B cell (primary cell): Measurements from ENCODE around the gene ACAP1. TPM values are rescaled to one million over a fixed set of nuclear protein-coding genes. Genes with fewer than 3 reads are reported as not detected.

Experiments used
- ATAC-seq: fragments of 200-7000 bp; cut with Tn5 transposase; one replicate; pipeline ENCODE4 v1.10.0; 2021; ENCODE audit warnings: low read depth, mild to moderate bottlenecking, moderate number of reproducible peaks, moderate library complexity
- CTCF ChIA-PET: fragments of 350-600 bp; sonication (Branson Sonifier 250); formaldehyde crosslinking; loops from one replicate; lab custom pipeline; 2021; ENCODE audit warnings: antibody characterized with exemption, inconsistent platforms; lab: Charles Lee
- POLR2A ChIA-PET: fragments of 350-600 bp; sonication (Branson Sonifier 250); formaldehyde crosslinking; loops from one replicate; lab custom pipeline; 2021; ENCODE audit warnings: antibody characterized with exemption; lab: Charles Lee
- DNase-seq: peaks from one replicate; pipeline ENCODE4 v3.0.0; 2013
- H2AFZ ChIP-seq: 2 replicates; pipeline ENCODE4 v1.6.1; 2012; ENCODE audit warnings: mild to moderate bottlenecking, low read depth, low read length; ENCODE audit not compliant: insufficient read depth, poor library complexity, severe bottlenecking
- H3K27ac ChIP-seq, 2 donors: 1 replicate in 1 of 2; 2 replicates in 1 of 2; pipeline ENCODE4 v1.5.1; 2012 to 2013; ENCODE audit warnings: low read length in 2 of 2, mild to moderate bottlenecking in 2 of 2, moderate library complexity in 1 of 2
- H3K27me3 ChIP-seq, 4 experiments: fragments of 200-600 bp in 1 of 4; sonication (generic) in 1 of 4; replicated peaks in 1 of 4; 1 replicate in 2 of 4; 2 replicates in 2 of 4; pipeline versions ENCODE4 v1.6.1 to v1.7.0; 2013 to 2016; ENCODE audit warnings: low read length in 3 of 4, mild to moderate bottlenecking in 2 of 4, mixed read lengths in 1 of 4, moderate library complexity in 1 of 4; ENCODE audit not compliant: insufficient read depth in 4 of 4, control insufficient read depth in 3 of 4; ENCODE audit errors: control extremely low read depth in 1 of 4
- H3K36me3 ChIP-seq, 2 experiments: replicated peaks in 1 of 2; 1 replicate in 1 of 2; 2 replicates in 1 of 2; pipeline versions ENCODE4 v1.6.1 to v1.7.1; 2013; ENCODE audit warnings: low read length in 1 of 2; ENCODE audit not compliant: insufficient read depth in 2 of 2, control insufficient read depth in 1 of 2; ENCODE audit errors: control extremely low read depth in 1 of 2, extremely low read depth in 1 of 2
- H3K4me1 ChIP-seq, 2 donors: fragments of 200-600 bp in 1 of 2; sonication (generic) in 1 of 2; 1 replicate in 1 of 2; 2 replicates in 1 of 2; pipeline versions ENCODE4 v1.5.1 to v1.6.1; 2013 to 2017; ENCODE audit warnings: low read length in 2 of 2; ENCODE audit not compliant: control insufficient read depth in 2 of 2, insufficient read depth in 2 of 2
- H3K4me2 ChIP-seq: replicated peaks from 2 replicates; pipeline ENCODE3; 2012; ENCODE audit warnings: mild to moderate bottlenecking, low read depth, low read length; ENCODE audit not compliant: poor library complexity, severe bottlenecking
- H3K4me3 ChIP-seq, 5 experiments: fragments of 200-600 bp in 1 of 5; sonication (generic) in 1 of 5; 1 replicate in 3 of 5; 2 replicates in 2 of 5; pipeline versions ENCODE4 v1.5.1 to v1.7.0; 2011 to 2016; ENCODE audit warnings: low read length in 4 of 5, mild to moderate bottlenecking in 4 of 5, low read depth in 2 of 5, control low read depth in 1 of 5, moderate library complexity in 1 of 5; ENCODE audit not compliant: insufficient read depth in 1 of 5; ENCODE audit errors: control extremely low read depth in 1 of 5, extremely low read depth in 1 of 5
- H3K79me2 ChIP-seq: fragments of 200-600 bp; sonication (generic); one replicate; pipeline ENCODE4 v1.6.0; 2016; ENCODE audit warnings: low read length; ENCODE audit not compliant: control insufficient read depth, insufficient read depth
- H3K9ac ChIP-seq: fragments of 200-600 bp; sonication (generic); 2 replicates; pipeline ENCODE4 v1.6.1; 2017; ENCODE audit warnings: mild to moderate bottlenecking, low read length, moderate library complexity
- H3K9me3 ChIP-seq, 3 donors: one replicate each; pipeline versions ENCODE4 v1.6.1 to v1.7.1; 2013; ENCODE audit warnings: low read length in 2 of 3; ENCODE audit not compliant: control insufficient read depth in 2 of 3, insufficient read depth in 1 of 3; ENCODE audit errors: control extremely low read depth in 1 of 3
- H4K20me1 ChIP-seq: 2 replicates; pipeline ENCODE4 v1.6.0; 2012; ENCODE audit warnings: mild to moderate bottlenecking, low read length; ENCODE audit not compliant: insufficient read depth, control insufficient read depth, poor library complexity, severe bottlenecking
- H3K27ac Mint-ChIP-seq: one replicate; pipeline ENCODE4 v1.8.0; 2021; ENCODE audit warnings: mixed read lengths
- H3K27me3 Mint-ChIP-seq: one replicate; pipeline ENCODE4 v1.8.0; 2021; ENCODE audit warnings: mixed read lengths
- H3K4me1 Mint-ChIP-seq: one replicate; pipeline ENCODE4 v1.8.0; 2021; ENCODE audit warnings: mixed read lengths
- H3K4me3 Mint-ChIP-seq: one replicate; pipeline ENCODE4 v1.8.0; 2021; ENCODE audit warnings: mixed read lengths
- H3K9me3 Mint-ChIP-seq: one replicate; pipeline ENCODE4 v1.8.0; 2022; ENCODE audit warnings: mixed read lengths; ENCODE audit not compliant: insufficient read depth
- CTCF ChIP-seq: fragments of 200-600 bp; IDR thresholded peaks from one replicate; pipeline ENCODE4 v1.8.0; 2022; ENCODE audit warnings: antibody characterized with exemption, mild to moderate bottlenecking
- EZH2 ChIP-seq: IDR thresholded peaks from 2 replicates; pipeline ENCODE4 v1.6.1; 2012; ENCODE audit warnings: borderline replicate concordance, low read depth, mild to moderate bottlenecking, moderate library complexity, low read length; ENCODE audit not compliant: insufficient read depth, poor library complexity, severe bottlenecking
- WGBS: methylation state at CpG from one replicate; pipeline ENCODE4 v1.1.5; 2013; ENCODE audit warnings: missing lambda C conversion rate; ENCODE audit not compliant: insufficient coverage; 5-methylcytosine and 5-hydroxymethylcytosine counted together
- intact Hi-C: fragments of 100-400 bp; cut with micrococcal nuclease; formaldehyde crosslinking; loops from one replicate; pipeline ENCODE4 v1.10.0; 2022
- polyA plus RNA-seq: library from polyadenylated mRNA; depleted of rRNA; stranded (reverse); fragments of >200 nt; gene quantifications from 2 replicates; pipeline ENCODE4 v1.2.3, GENCODE V29; 2012
- total RNA-seq, 2 donors: library from RNA; stranded (reverse); fragments of 120-200 nt in 1 of 2; gene quantifications; 1 replicate in 1 of 2; 2 replicates in 1 of 2; pipeline versions ENCODE4 v1.2.3 to v1.2.4, GENCODE V29; 2013 to 2022

The ACAP1 gene
- total and polyA plus RNA-seq, 2 donors (not counting 1 experiment from before 2014, with no cell fraction given): 392 to 412 TPM

- H3K79me2 ChIP-seq: peaks cover 26% of the 10 kb centered on the region
- no peak overlapping the region for H3K9ac ChIP-seq
- H3K27ac ChIP-seq: no peak overlapping the region
- ATAC-seq (no peak), DNase-seq (no peak)
- no peaks in the 10 kb centered on the region for H3K9me3 ChIP-seq
- 97% methylated on average over 13 of the region's 15 CpGs for WGBS
- Mint-ChIP-seq H3K27ac (no peak overlapping the region), H3K4me3 (no peak overlapping the region), H3K9me3 (no peaks in the 10 kb centered on the region), H3K27me3 (no peaks in the 10 kb centered on the region), H3K4me1 (peaks cover 3% of the 10 kb centered on the region)
- no peak overlapping the region for H3K4me3 ChIP-seq
- H4K20me1 ChIP-seq: peaks cover 5% of the 10 kb centered on the region
- no peak overlapping the region for H2AFZ ChIP-seq
- no peaks in the 10 kb centered on the region for H3K27me3 ChIP-seq
- CTCF ChIA-PET: interaction anchor here (1.2 to 3.1 kb wide), 5 partner anchors 8 to 42 kb away, joined by 3 to 14 read pairs (median 6); partner anchors contain the start of gene NEURL4
- TF ChIP-seq CTCF (no peak), EZH2 (no peak)
- peaks cover 0 to 79% of the 10 kb centered on the region in 2 experiments for H3K36me3 ChIP-seq
- no peak overlapping the region for H3K4me2 ChIP-seq
- peaks cover 0 to 5% of the 10 kb centered on the region in 2 donors for H3K4me1 ChIP-seq
- POLR2A ChIA-PET: no interaction called here
- intact Hi-C loops: no loop called here
Measured at GRCh38 chr17:7321466-7321865, 14.9 kb upstream of the ACAP1 start.

GRCh38 chr17:7322520-7323194 lies 13.7 kb upstream of the ACAP1 start:
- H3K4me2 ChIP-seq: no peak overlapping the region
- no peak for DNase-seq
- no peaks in the 10 kb centered on the region for H3K27me3 ChIP-seq
- peaks cover 0 to 5% of the 10 kb centered on the region in 2 donors for H3K4me1 ChIP-seq
- intact Hi-C loops: no loop called here
- Mint-ChIP-seq H3K4me1 (peaks cover 5% of the 10 kb centered on the region), H3K4me3 (no peak overlapping the region), H3K27ac (no peak overlapping the region), H3K9me3 (no peaks in the 10 kb centered on the region), H3K27me3 (no peaks in the 10 kb centered on the region)
- WGBS: 99% methylated on average over 20 of the region's 22 CpGs
- TF ChIP-seq EZH2 (no peak), CTCF (no peak)
- H3K4me3 ChIP-seq: no peak overlapping the region
- H3K9ac ChIP-seq: no peak overlapping the region
- no peak overlapping the region for H3K27ac ChIP-seq
- no peaks in the 10 kb centered on the region for H3K9me3 ChIP-seq
- POLR2A ChIA-PET: no interaction called here
- CTCF ChIA-PET: interaction anchor here (0.5 to 5.1 kb wide), 9 partner anchors 8 to 44 kb away, joined by 3 to 47 read pairs (median 5); partner anchors contain the start of gene ACAP1
- H2AFZ ChIP-seq: no peak overlapping the region
- peaks cover 5% of the 10 kb centered on the region for H4K20me1 ChIP-seq
- H3K79me2 ChIP-seq: peaks cover 26% of the 10 kb centered on the region
- ATAC-seq: no peak
- peaks cover 0 to 71% of the 10 kb centered on the region in 2 experiments for H3K36me3 ChIP-seq
